ENCODE results near the gene USF3.
A peak's percentile ranks its signal among the peaks of the same experiment; 100 is the strongest.

Gene USF3

DNA sequence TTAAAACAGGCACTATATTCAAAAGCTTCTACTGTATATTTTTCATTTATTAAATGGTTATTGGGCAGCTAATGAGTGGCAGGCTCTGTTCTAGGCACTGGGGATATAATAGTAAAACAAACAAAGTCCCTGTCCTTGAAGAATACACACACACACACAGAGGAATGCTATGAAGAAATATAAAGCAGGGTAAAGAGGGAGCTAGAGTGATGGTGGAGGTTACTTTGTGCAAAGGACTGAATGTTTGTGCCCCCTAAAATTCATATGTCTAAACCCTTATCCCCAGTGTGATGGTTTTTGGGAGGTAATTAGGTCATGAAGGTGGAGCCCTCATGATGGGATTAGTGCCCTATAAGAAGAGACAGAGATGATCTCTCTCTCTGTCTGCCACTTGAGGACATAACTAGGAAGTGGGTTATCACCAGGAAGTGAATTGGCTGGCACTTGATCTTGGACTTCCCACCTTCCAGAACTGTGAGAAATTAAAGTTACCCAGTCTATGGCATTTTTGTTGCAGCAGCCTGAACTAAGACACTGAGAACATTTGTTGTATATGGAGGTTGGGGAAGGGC lies 31.8 kb downstream of the USF3 start:
- H3K4me3 ChIP-seq = no peak overlapping the region
- H3K4me1 ChIP-seq = peaks cover 24 to 55% (median 45%) of the 10 kb centered on the region in 10 experiments
- peak overlapping the region in 2 of 11 experiments; percentile 1 to 34; a peak in 3 of 22 replicates for H3K4me2 ChIP-seq
- no peak overlapping the region for H3K27ac ChIP-seq
- H3K36me3 ChIP-seq = peaks cover 24 to 67% (median 47%) of the 10 kb centered on the region in 11 experiments
- H3K27me3 ChIP-seq = no peaks in the 10 kb centered on the region
- TF ChIP-seq Cebpa-rat (IDR thresholded peaks at IDR 0.05) = no peak
- H3K9me3 ChIP-seq (replicated peaks in 1 of 11) = peaks cover 0 to 5% (median 0%) of the 10 kb centered on the region in 11 experiments; a peak in 2 of 22 replicates
- H4K20me1 ChIP-seq = no peaks in the 10 kb centered on the region
- no peak overlapping the region for H3K9ac ChIP-seq

GRCh38 chr3:113663761-113664160 lies 32.7 kb downstream of the USF3 start:
- Histone ChIP-seq H3K36me3 (peaks cover 32 to 76% (median 53%) of the 10 kb centered on the region in 11 experiments), H3K9me3 (replicated peaks in 1 of 11) (peaks cover 0 to 5% (median 0%) of the 10 kb centered on the region in 11 experiments; a peak in 2 of 22 replicates), H3K9ac (no peak overlapping the region), H4K20me1 (no peaks in the 10 kb centered on the region), H3K4me3 (no peak overlapping the region), H3K27me3 (no peaks in the 10 kb centered on the region), H3K4me1 (peaks cover 19 to 54% (median 45%) of the 10 kb centered on the region in 10 experiments), H3K4me2 (no peak overlapping the region), H3K27ac (no peak overlapping the region)
- no peak for TF ChIP-seq Cebpa-rat (IDR thresholded peaks at IDR 0.05)

DNA sequence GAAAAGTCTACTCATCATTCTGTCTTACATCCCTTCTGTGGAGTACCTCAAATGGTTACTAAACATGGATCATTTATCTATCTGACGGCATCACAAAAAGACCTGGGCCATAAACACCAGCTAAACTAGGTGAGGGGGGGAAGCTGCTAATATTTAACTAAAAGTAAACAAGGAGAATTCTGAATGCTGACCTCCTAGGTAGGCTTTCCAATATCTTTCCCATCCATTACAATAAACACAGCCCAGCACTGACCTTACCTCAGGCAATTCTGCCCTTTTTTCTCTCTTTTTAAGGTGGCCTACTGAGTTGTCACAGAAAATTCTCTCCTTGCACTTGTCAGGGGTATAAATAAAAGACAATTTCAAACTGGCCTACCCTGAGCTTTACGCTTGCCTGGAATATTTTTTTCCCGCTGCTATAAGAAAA lies 33.1 kb downstream of the USF3 start:
- H4K20me1 ChIP-seq = no peaks in the 10 kb centered on the region
- no peak overlapping the region for H3K4me2 ChIP-seq
- no peak overlapping the region for H3K4me3 ChIP-seq
- peaks cover 34 to 80% (median 57%) of the 10 kb centered on the region in 11 experiments for H3K36me3 ChIP-seq
- H3K27ac ChIP-seq = no peak overlapping the region
- TF ChIP-seq Cebpa-rat (IDR thresholded peaks at IDR 0.05) = no peak
- H3K9me3 ChIP-seq (replicated peaks in 1 of 11) = peaks cover 0 to 5% (median 0%) of the 10 kb centered on the region in 11 experiments; a peak in 2 of 22 replicates
- no peak overlapping the region for H3K9ac ChIP-seq
- H3K27me3 ChIP-seq = no peaks in the 10 kb centered on the region
- H3K4me1 ChIP-seq = peaks cover 15 to 49% (median 41%) of the 10 kb centered on the region in 10 experiments

DNA sequence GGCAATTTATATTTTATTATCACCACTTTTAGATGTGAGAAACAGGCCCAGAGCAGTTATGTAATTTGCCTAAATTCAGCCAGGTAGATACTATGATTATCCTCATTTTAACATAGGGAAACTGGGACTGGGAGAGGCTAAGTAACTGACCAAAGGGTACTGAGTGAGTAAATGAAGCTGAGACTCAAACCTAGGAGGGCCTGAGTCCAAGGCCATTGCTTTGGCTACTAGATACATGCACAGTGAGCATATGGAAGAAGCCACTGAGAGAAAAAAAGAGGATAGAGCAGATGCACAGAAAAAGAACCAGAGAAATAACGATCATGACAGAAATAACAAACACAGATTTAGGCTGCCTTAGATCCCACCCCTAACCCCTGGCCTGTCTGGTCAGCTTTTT lies 33.6 kb downstream of the USF3 start:
- H3K36me3 ChIP-seq = peaks cover 34 to 85% (median 62%) of the 10 kb centered on the region in 11 experiments
- no peak overlapping the region for H3K4me3 ChIP-seq
- peaks cover 9 to 44% (median 36%) of the 10 kb centered on the region in 10 experiments for H3K4me1 ChIP-seq
- no peak overlapping the region for H3K4me2 ChIP-seq
- no peaks in the 10 kb centered on the region for H4K20me1 ChIP-seq
- no peak overlapping the region for H3K9ac ChIP-seq
- H3K27me3 ChIP-seq = no peaks in the 10 kb centered on the region
- H3K27ac ChIP-seq = no peak overlapping the region
- no peak for TF ChIP-seq Cebpa-rat (IDR thresholded peaks at IDR 0.05)
- H3K9me3 ChIP-seq (replicated peaks in 1 of 11) = peaks cover 0 to 5% (median 0%) of the 10 kb centered on the region in 11 experiments; a peak in 2 of 22 replicates

- H3K9ac ChIP-seq = no peak overlapping the region
- H3K36me3 ChIP-seq = peaks cover 48 to 99% (median 78%) of the 10 kb centered on the region in 11 experiments
- peak overlapping the region in 4 of 11 experiments; percentile 0 to 35 (median 6); a peak in 5 of 22 replicates for H3K27ac ChIP-seq
- peaks cover 0 to 30% (median 22%) of the 10 kb centered on the region in 10 experiments; a peak in 17 of 20 replicates for H3K4me1 ChIP-seq
- no peak overlapping the region for H3K4me3 ChIP-seq
- H3K27me3 ChIP-seq = no peaks in the 10 kb centered on the region
- no peak for TF ChIP-seq Cebpa-rat (IDR thresholded peaks at IDR 0.05)
- H3K9me3 ChIP-seq (replicated peaks in 1 of 11) = peaks cover 0 to 5% (median 0%) of the 10 kb centered on the region in 11 experiments; a peak in 2 of 22 replicates
- H3K4me2 ChIP-seq = peak overlapping the region in 10 of 11 experiments; percentile 10 to 54 (median 40); a peak in 18 of 22 replicates
- H4K20me1 ChIP-seq = no peaks in the 10 kb centered on the region
These were observed 35.5 kb downstream of the USF3 start for GRCh38 chr3:113660896-113661295.

DNA sequence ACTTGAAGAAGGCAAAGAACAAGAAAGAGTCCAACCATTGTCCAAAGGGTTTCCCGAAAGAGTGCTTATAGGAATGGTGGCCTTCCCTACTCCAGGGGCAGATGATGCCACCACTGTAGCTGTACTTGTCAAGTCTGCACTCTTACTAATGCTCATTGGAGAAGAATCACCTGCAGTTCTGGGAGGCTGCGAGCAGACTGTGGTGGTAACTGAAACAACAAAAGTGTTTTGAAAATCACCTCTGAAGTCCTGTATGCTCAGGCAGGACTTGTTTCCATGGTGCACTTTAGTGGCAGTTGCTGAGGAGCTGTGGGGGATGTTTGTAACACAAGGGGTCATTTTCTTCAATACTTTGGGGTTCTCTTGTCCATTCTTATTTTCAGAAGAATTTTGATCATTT lies 36.0 kb downstream of the USF3 start:
- H3K36me3 ChIP-seq = peaks cover 46 to 100% (median 79%) of the 10 kb centered on the region in 11 experiments
- no peak for TF ChIP-seq Cebpa-rat (IDR thresholded peaks at IDR 0.05)
- no peak overlapping the region for H3K9ac ChIP-seq
- no peak overlapping the region for H3K4me3 ChIP-seq
- H3K4me2 ChIP-seq = peak overlapping the region in 10 of 11 experiments; percentile 10 to 54 (median 40); a peak in 15 of 22 replicates
- no peaks in the 10 kb centered on the region for H4K20me1 ChIP-seq
- peaks cover 0 to 5% (median 0%) of the 10 kb centered on the region in 11 experiments; a peak in 2 of 22 replicates for H3K9me3 ChIP-seq (replicated peaks in 1 of 11)
- no peaks in the 10 kb centered on the region for H3K27me3 ChIP-seq
- H3K4me1 ChIP-seq = peaks cover 0 to 30% (median 22%) of the 10 kb centered on the region in 10 experiments; a peak in 17 of 20 replicates
- H3K27ac ChIP-seq = peak overlapping the region in 4 of 11 experiments; percentile 0 to 35 (median 6); a peak in 4 of 22 replicates

GRCh38 chr3:113659996-113660395 lies 36.4 kb downstream of the USF3 start:
- H3K27ac ChIP-seq = no peak overlapping the region
- H3K9ac ChIP-seq = no peak overlapping the region

DNA sequence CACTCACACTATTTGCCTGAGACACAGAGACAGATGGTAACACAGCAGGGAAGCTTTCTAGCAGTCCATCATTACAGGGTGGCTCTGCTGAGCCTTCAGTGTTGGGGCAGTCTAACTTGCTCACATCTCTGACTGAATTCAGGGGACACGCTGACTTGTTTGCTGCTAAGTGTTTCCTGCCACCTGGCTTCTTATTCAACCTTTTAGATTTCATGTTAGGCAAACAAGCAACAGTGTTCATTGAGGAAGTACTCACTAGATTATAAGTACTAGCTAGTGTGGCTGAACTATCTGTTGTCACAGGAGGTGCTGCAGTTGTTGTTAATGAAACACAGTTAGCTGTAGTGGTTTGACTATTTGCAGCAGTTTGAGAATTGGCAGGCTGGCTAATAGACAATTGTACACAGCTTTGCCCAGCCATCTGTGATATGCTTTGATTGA lies 37.3 kb downstream of the USF3 start:
- Histone ChIP-seq H3K4me2 (peak overlapping the region in 1 of 11 experiments; percentile 2; a peak in 2 of 22 replicates), H3K9ac (no peak overlapping the region), H3K27ac (no peak overlapping the region), H3K9me3 (replicated peaks in 1 of 11) (peaks cover 0 to 5% (median 0%) of the 10 kb centered on the region in 11 experiments; a peak in 2 of 22 replicates), H3K36me3 (peaks cover 39 to 95% (median 76%) of the 10 kb centered on the region in 11 experiments), H4K20me1 (no peaks in the 10 kb centered on the region), H3K4me3 (no peak overlapping the region), H3K27me3 (no peaks in the 10 kb centered on the region), H3K4me1 (peaks cover 0 to 26% (median 21%) of the 10 kb centered on the region in 10 experiments; a peak in 17 of 20 replicates)
- TF ChIP-seq Cebpa-rat (IDR thresholded peaks at IDR 0.05) = no peak

More at GRCh38 chr3:113659996-113660395, 36.4 kb downstream of the USF3 start:
- Histone ChIP-seq H3K27me3 (no peaks in the 10 kb centered on the region), H3K9me3 (replicated peaks in 1 of 11) (peaks cover 0 to 5% (median 0%) of the 10 kb centered on the region in 11 experiments; a peak in 2 of 22 replicates), H3K36me3 (peaks cover 44 to 100% (median 76%) of the 10 kb centered on the region in 11 experiments), H3K4me3 (no peak overlapping the region), H4K20me1 (no peaks in the 10 kb centered on the region), H3K4me1 (peaks cover 0 to 28% (median 21%) of the 10 kb centered on the region in 10 experiments; a peak in 17 of 20 replicates), H3K4me2 (peak overlapping the region in 5 of 11 experiments; percentile 1 to 50 (median 5); a peak in 6 of 22 replicates)
- no peak for TF ChIP-seq Cebpa-rat (IDR thresholded peaks at IDR 0.05)

DNA sequence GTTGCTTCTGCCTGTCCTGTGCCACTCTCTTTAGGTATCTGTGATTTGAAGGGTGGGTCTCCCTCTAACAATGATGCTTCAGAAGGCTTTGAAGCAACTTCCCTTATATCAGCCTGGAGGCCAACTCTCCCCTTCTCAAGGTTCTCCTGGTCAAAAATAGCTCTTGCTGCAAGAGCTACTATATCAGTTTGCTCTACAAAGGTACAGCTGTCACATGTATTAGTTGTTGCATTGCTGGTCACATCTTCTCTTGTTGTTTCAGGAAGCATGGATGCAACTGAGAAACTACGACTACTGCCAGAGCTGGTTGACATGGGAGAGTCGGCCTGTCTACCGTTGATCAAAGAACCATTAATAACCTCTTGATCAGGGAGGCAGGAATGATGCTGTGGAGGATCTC lies 38.3 kb downstream of the USF3 start:
- no peaks in the 10 kb centered on the region for H4K20me1 ChIP-seq
- no peak for TF ChIP-seq Cebpa-rat (IDR thresholded peaks at IDR 0.05)
- H3K4me1 ChIP-seq = peaks cover 0 to 26% (median 21%) of the 10 kb centered on the region in 10 experiments; a peak in 17 of 20 replicates
- H3K36me3 ChIP-seq = peaks cover 39 to 85% (median 68%) of the 10 kb centered on the region in 11 experiments
- no peak overlapping the region for H3K4me3 ChIP-seq
- H3K9me3 ChIP-seq (replicated peaks in 1 of 11) = peaks cover 0 to 5% (median 0%) of the 10 kb centered on the region in 11 experiments; a peak in 2 of 22 replicates
- H3K27ac ChIP-seq = no peak overlapping the region
- no peaks in the 10 kb centered on the region for H3K27me3 ChIP-seq
- no peak overlapping the region for H3K9ac ChIP-seq
- no peak overlapping the region for H3K4me2 ChIP-seq
